SK-N-SH treated with all-trans-retinoic acid at 6 μM for 48 hours (cell line): Measurements from ENCODE around the gene BRD9.
"Not testable (repeated sequence)": the region's sequence is repeated elsewhere in the genome, so short reads cannot be mapped to it uniquely, and the experiment has no call there.

ENCODE experiments used
- PPARA ChIP-seq: fragments of 250-450 bp; sonication (Bioruptor Pico); IDR thresholded peaks from 2 replicates; pipeline ENCODE4 v1.5.0; 2020; ENCODE audit warnings: mild to moderate bottlenecking, borderline replicate concordance
- RARB ChIP-seq: fragments of 250-450 bp; sonication (Bioruptor Pico); IDR thresholded peaks from 2 replicates; pipeline ENCODE4 v1.8.0; 2021; ENCODE audit warnings: mild to moderate bottlenecking, moderate library complexity
- ZC3H10 ChIP-seq: fragments of 250-450 bp; sonication (Bioruptor Pico); IDR thresholded peaks from 2 replicates; pipeline ENCODE4 v1.5.1; 2021; ENCODE audit warnings: mild to moderate bottlenecking, moderate library complexity
- ZNF565 ChIP-seq: fragments of 450-650 bp; formaldehyde crosslinking; conservative IDR thresholded peaks from 2 replicates; pipeline ENCODE4 v1.5.0; 2020; ENCODE audit warnings: low read depth, mild to moderate bottlenecking, moderate library complexity
- ZNF8 ChIP-seq: fragments of 450-650 bp; formaldehyde crosslinking; IDR thresholded peaks from 2 replicates; pipeline ENCODE4 v1.5.0; 2020; ENCODE audit warnings: mild to moderate bottlenecking, moderate library complexity
- TF ChIP-seq, protein P1 (sequence below): fragments of 250-450 bp; sonication (Bioruptor Pico); IDR thresholded peaks from 2 replicates; pipeline ENCODE4 v1.5.0; 2020; ENCODE audit warnings: mild to moderate bottlenecking, moderate library complexity
- TF ChIP-seq, protein P2 (sequence below): fragments of 250-450 bp; sonication (Bioruptor Pico); IDR thresholded peaks from 2 replicates; pipeline ENCODE4 v1.8.0; 2020; ENCODE audit warnings: mild to moderate bottlenecking, moderate library complexity, borderline replicate concordance

DNA sequence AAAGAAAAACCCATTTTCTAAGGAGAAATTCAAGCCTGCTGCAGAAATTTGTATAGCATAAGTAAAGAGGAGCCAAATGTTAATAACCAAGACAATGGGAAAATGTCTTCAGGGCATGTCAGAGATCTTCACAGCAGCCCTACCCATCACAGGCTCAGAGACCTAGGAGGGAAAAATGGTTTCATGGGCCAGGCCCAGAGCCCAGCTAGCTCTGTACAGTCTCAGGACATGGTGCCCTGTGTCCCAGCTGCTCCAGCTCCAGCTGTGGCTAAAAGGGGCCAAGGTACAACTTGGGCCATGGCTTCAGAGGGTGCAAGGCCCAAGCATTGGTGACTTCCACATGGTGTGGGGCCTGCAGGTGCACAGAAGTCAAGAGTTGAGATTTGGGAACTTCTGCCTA is 36.6 kb upstream of the BRD9 start:
- TF ChIP-seq, protein P1, sequence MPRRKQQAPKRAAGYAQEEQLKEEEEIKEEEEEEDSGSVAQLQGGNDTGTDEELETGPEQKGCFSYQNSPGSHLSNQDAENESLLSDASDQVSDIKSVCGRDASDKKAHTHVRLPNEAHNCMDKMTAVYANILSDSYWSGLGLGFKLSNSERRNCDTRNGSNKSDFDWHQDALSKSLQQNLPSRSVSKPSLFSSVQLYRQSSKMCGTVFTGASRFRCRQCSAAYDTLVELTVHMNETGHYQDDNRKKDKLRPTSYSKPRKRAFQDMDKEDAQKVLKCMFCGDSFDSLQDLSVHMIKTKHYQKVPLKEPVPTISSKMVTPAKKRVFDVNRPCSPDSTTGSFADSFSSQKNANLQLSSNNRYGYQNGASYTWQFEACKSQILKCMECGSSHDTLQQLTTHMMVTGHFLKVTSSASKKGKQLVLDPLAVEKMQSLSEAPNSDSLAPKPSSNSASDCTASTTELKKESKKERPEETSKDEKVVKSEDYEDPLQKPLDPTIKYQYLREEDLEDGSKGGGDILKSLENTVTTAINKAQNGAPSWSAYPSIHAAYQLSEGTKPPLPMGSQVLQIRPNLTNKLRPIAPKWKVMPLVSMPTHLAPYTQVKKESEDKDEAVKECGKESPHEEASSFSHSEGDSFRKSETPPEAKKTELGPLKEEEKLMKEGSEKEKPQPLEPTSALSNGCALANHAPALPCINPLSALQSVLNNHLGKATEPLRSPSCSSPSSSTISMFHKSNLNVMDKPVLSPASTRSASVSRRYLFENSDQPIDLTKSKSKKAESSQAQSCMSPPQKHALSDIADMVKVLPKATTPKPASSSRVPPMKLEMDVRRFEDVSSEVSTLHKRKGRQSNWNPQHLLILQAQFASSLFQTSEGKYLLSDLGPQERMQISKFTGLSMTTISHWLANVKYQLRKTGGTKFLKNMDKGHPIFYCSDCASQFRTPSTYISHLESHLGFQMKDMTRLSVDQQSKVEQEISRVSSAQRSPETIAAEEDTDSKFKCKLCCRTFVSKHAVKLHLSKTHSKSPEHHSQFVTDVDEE (CRISPR knock-in tag): not testable (repeated sequence)
- TF ChIP-seq PPARA (CRISPR knock-in tag); RARB; ZNF8 (CRISPR knock-in tag); ZC3H10; ZNF565 (CRISPR knock-in tag): not testable (repeated sequence)
- TF ChIP-seq, protein P2, sequence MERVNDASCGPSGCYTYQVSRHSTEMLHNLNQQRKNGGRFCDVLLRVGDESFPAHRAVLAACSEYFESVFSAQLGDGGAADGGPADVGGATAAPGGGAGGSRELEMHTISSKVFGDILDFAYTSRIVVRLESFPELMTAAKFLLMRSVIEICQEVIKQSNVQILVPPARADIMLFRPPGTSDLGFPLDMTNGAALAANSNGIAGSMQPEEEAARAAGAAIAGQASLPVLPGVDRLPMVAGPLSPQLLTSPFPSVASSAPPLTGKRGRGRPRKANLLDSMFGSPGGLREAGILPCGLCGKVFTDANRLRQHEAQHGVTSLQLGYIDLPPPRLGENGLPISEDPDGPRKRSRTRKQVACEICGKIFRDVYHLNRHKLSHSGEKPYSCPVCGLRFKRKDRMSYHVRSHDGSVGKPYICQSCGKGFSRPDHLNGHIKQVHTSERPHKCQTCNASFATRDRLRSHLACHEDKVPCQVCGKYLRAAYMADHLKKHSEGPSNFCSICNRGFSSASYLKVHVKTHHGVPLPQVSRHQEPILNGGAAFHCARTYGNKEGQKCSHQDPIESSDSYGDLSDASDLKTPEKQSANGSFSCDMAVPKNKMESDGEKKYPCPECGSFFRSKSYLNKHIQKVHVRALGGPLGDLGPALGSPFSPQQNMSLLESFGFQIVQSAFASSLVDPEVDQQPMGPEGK (CRISPR knock-in tag): not testable (repeated sequence)
